HG03064 (cell line): ENCODE data around the gene IL9.
"Not testable (repeated sequence)": the region's sequence is repeated elsewhere in the genome, so short reads cannot be mapped to it uniquely, and the experiment has no call there.

ENCODE experiments used
- ATAC-seq: cut with Tn5 transposase; IDR thresholded peaks from one replicate; pipeline ENCODE4 v1.9.1; 2021; ENCODE audit warnings: low read depth; ENCODE audit not compliant: unreplicated experiment

The IL9 gene

GRCh38 chr5:135869935-135870334 lies 25.7 kb downstream of the IL9 start:
- ATAC-seq, result no peak

GRCh38 chr5:135869276-135869675 lies 26.4 kb downstream of the IL9 start:
- no peak for ATAC-seq

GRCh38 chr5:135868681-135869080 lies 27.0 kb downstream of the IL9 start:
- no peak for ATAC-seq

GRCh38 chr5:135867599-135867998 lies 28.0 kb downstream of the IL9 start:
- ATAC-seq, result no peak

GRCh38 chr5:135866016-135866415 lies 29.6 kb downstream of the IL9 start:
- no peak for ATAC-seq

GRCh38 chr5:135864503-135865435 lies 30.9 kb downstream of the IL9 start:
- no peak for ATAC-seq

GRCh38 chr5:135862744-135863143 lies 32.9 kb downstream of the IL9 start:
- no peak for ATAC-seq

- ATAC-seq, result no peak
These were observed 33.6 kb downstream of the IL9 start for GRCh38 chr5:135862086-135862485.

GRCh38 chr5:135861641-135862040 lies 34.0 kb downstream of the IL9 start:
- ATAC-seq, result no peak

GRCh38 chr5:135859641-135860040 lies 36.0 kb downstream of the IL9 start:
- no peak for ATAC-seq

GRCh38 chr5:135859186-135859585 lies 36.5 kb downstream of the IL9 start:
- ATAC-seq, result not testable (repeated sequence)

GRCh38 chr5:135857630-135858311 lies 37.9 kb downstream of the IL9 start:
- ATAC-seq, result no peak

- no peak for ATAC-seq
These were observed 43.5 kb downstream of the IL9 start for GRCh38 chr5:135851915-135852845.

GRCh38 chr5:135851186-135851914 lies 44.3 kb downstream of the IL9 start:
- no peak for ATAC-seq

- ATAC-seq, result no peak
These were observed 45.0 kb downstream of the IL9 start for GRCh38 chr5:135850671-135851070.

GRCh38 chr5:135850231-135850630 lies 45.4 kb downstream of the IL9 start:
- ATAC-seq, result no peak

- ATAC-seq, result no peak
These were observed 47.7 kb downstream of the IL9 start for GRCh38 chr5:135847976-135848375.

GRCh38 chr5:135846311-135846710 lies 49.3 kb downstream of the IL9 start:
- no peak for ATAC-seq

- ATAC-seq, result no peak
These were observed 51.9 kb downstream of the IL9 start for GRCh38 chr5:135843571-135844337.
